ENCODE results near the gene CDC23.
A peak's percentile ranks its signal among the peaks of the same experiment; 100 is the strongest.

DNA sequence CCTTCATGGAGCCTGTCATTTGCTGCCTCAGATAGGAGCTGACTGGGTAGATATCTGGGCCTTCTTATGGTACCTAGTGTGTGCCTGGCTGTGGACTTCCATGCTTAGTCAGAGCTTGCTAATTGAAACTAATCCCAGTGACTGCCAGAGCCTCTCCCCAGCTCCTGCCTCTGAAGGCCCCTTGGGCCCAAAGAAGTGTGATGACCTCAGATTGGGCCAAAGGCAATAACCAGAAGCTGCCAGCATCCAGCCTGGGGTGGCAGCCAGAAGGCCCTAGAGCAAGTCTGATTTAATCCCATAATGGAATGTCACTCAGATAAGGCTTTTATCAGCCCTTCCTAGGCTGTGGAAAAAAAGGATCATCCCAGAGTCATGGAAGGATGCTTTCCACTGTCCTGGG lies 17.1 kb upstream of the CDC23 start:
- TF ChIP-seq, protein P1, sequence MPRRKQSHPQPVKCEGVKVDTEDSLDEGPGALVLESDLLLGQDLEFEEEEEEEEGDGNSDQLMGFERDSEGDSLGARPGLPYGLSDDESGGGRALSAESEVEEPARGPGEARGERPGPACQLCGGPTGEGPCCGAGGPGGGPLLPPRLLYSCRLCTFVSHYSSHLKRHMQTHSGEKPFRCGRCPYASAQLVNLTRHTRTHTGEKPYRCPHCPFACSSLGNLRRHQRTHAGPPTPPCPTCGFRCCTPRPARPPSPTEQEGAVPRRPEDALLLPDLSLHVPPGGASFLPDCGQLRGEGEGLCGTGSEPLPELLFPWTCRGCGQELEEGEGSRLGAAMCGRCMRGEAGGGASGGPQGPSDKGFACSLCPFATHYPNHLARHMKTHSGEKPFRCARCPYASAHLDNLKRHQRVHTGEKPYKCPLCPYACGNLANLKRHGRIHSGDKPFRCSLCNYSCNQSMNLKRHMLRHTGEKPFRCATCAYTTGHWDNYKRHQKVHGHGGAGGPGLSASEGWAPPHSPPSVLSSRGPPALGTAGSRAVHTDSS (tag by site-specific recombination; IDR thresholded peaks at IDR 0.05), result no peak
- TF ChIP-seq HOXD13 (CRISPR knock-in tag; IDR thresholded peaks at IDR 0.05; ENCODE audit: borderline replicate concordance), result no peak
- no peak for TF ChIP-seq CTCF (tag by site-specific recombination; IDR thresholded peaks at IDR 0.05)
- TF ChIP-seq, protein P2, sequence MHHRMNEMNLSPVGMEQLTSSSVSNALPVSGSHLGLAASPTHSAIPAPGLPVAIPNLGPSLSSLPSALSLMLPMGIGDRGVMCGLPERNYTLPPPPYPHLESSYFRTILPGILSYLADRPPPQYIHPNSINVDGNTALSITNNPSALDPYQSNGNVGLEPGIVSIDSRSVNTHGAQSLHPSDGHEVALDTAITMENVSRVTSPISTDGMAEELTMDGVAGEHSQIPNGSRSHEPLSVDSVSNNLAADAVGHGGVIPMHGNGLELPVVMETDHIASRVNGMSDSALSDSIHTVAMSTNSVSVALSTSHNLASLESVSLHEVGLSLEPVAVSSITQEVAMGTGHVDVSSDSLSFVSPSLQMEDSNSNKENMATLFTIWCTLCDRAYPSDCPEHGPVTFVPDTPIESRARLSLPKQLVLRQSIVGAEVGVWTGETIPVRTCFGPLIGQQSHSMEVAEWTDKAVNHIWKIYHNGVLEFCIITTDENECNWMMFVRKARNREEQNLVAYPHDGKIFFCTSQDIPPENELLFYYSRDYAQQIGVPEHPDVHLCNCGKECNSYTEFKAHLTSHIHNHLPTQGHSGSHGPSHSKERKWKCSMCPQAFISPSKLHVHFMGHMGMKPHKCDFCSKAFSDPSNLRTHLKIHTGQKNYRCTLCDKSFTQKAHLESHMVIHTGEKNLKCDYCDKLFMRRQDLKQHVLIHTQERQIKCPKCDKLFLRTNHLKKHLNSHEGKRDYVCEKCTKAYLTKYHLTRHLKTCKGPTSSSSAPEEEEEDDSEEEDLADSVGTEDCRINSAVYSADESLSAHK (tag by site-specific recombination; IDR thresholded peaks at IDR 0.05), result no peak
- TF ChIP-seq ZNF571 (tag by site-specific recombination; IDR thresholded peaks at IDR 0.05), result no peak
- TF ChIP-seq ZNF169 (tag by site-specific recombination; IDR thresholded peaks at IDR 0.05), result no peak
- no peak for TF ChIP-seq ZNF707 (tag by site-specific recombination; IDR thresholded peaks at IDR 0.05)
- TF ChIP-seq MYNN (tag by site-specific recombination; IDR thresholded peaks at IDR 0.05; ENCODE audit: borderline replicate concordance), result no peak
- no peak for TF ChIP-seq EGR2 (tag by site-specific recombination; IDR thresholded peaks at IDR 0.05; ENCODE audit: low read depth)
- no peak for TF ChIP-seq TRIM28 (IDR thresholded peaks at IDR 0.05; ENCODE audit: borderline replicate concordance, low read length)
- TF ChIP-seq ZBTB8A (tag by site-specific recombination; IDR thresholded peaks at IDR 0.05), result no peak
- peak; percentile 81; the same call in 1 of the 2 replicates for TF ChIP-seq MEIS1 (CRISPR knock-in tag; IDR thresholded peaks at IDR 0.05; ENCODE audit: borderline replicate concordance)
- TF ChIP-seq ZBTB1 (tag by site-specific recombination; IDR thresholded peaks at IDR 0.05), result no peak

Measured in HEK293 (cell line).